ENCODE data around the gene RANBP9.

Gene RANBP9

DNA sequence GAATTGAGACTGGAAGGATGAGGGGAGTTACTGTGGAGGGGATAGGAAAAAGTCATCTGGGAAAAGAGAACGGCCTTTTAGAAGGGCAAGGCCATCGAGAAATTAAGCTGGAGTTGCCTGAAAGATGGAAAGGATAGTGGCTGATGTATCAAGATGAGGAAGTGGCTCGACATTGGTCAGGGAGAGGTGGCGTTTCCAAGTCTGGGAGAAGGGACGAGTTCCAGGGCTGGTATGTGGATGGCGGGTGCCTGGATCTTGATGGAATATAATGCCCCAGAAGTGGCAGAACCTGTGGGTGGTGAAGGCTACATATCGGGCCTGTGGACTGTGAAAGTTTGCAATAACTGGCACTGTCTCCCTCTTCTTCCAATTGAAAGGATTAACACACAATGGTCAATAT lies 139.4 kb downstream of the RANBP9 start:
- in situ Hi-C loops (cut with MboI; ENCODE audit: low sequenced_read_pairs), result no loop called here
